Ovary (tissue), 3 donors: ENCODE data around the gene CCDC50.

Experiments
- POLR2A ChIP-seq: fragments of 450-650 bp; IDR thresholded peaks from one replicate; pipeline ENCODE4 v1.6.1; 2017; ENCODE audit warnings: antibody characterized with exemption, mild to moderate bottlenecking, moderate library complexity
- TF ChIP-seq, protein P1 (sequence below), 3 donors: fragments of 450-650 bp in 2 of 3; fragments of 200-600 bp in 1 of 3; IDR thresholded peaks; one replicate each; pipeline versions ENCODE4 v1.5.1 to v1.8.0; 2016 to 2022; ENCODE audit warnings: antibody characterized with exemption in 3 of 3, mild to moderate bottlenecking in 1 of 3
- donor health status: DM: no; HTN: no; CAD: no.

DNA sequence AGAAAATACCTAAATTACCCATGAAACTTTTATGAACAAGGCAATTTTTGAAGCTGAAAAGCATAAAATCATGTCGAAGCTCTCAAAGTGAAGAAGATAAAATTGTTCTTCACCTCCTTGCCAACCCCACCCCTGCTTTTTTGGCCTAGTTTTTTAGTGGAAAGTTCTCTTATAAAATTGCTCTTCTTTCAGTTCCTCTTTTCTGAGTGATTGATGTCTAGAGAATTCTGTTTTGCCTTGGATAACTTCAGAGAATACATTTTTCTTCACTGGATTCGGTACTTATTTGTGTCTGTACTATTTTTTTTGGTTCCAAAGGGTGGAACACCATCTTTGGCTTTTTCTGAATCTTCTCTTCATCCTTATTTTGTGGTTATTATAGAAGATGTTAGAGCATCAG is 106.8 kb downstream of the CCDC50 start:
- TF ChIP-seq, protein P1, sequence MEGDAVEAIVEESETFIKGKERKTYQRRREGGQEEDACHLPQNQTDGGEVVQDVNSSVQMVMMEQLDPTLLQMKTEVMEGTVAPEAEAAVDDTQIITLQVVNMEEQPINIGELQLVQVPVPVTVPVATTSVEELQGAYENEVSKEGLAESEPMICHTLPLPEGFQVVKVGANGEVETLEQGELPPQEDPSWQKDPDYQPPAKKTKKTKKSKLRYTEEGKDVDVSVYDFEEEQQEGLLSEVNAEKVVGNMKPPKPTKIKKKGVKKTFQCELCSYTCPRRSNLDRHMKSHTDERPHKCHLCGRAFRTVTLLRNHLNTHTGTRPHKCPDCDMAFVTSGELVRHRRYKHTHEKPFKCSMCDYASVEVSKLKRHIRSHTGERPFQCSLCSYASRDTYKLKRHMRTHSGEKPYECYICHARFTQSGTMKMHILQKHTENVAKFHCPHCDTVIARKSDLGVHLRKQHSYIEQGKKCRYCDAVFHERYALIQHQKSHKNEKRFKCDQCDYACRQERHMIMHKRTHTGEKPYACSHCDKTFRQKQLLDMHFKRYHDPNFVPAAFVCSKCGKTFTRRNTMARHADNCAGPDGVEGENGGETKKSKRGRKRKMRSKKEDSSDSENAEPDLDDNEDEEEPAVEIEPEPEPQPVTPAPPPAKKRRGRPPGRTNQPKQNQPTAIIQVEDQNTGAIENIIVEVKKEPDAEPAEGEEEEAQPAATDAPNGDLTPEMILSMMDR (IDR thresholded peaks at IDR 0.05), result no peak
- no peak for TF ChIP-seq POLR2A
